ENCODE measurements around the gene KCNK6. TPM values are rescaled to one million over a fixed set of nuclear protein-coding genes. Genes with fewer than 3 reads are reported as not detected.

KCNK6 gene
- total and polyA plus RNA-seq, 2 donors (not counting 3 experiments of a cell fraction or from before 2014, with no cell fraction given): 7.4 to 11.3 TPM

- peaks cover 7% of the 10 kb centered on the region for H3K4me1 ChIP-seq (ENCODE audit: control insufficient read depth, extremely low read depth, insufficient read depth, low read length)
- H3K36me3 ChIP-seq (ENCODE audit: control insufficient read depth in 2 of 2, extremely low read depth in 1 of 2, insufficient read depth in 2 of 2, low read length in 2 of 2): no peaks in the 10 kb centered on the region
- dilution Hi-C loops (cut with MboI; ENCODE audit: extremely low pct_ligation_motif_present, low sequenced_read_pairs): no loop called here
- no peaks in the 10 kb centered on the region for H4K20me1 ChIP-seq (replicated peaks; ENCODE audit: control insufficient read depth, extremely low read depth, insufficient read depth, low read length)
- TF ChIP-seq, protein P1, sequence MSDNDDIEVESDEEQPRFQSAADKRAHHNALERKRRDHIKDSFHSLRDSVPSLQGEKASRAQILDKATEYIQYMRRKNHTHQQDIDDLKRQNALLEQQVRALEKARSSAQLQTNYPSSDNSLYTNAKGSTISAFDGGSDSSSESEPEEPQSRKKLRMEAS (IDR thresholded peaks at IDR 0.05; ENCODE audit: insufficient read depth, insufficient read length): no peak
- TF ChIP-seq POLR2A (IDR thresholded peaks at IDR 0.05; ENCODE audit: low read depth, low read length) (no peak), EZH2 (IDR thresholded peaks at IDR 0.05; ENCODE audit: borderline replicate concordance, low read depth, low read length, severe bottlenecking) (no peak), FOS (IDR thresholded peaks at IDR 0.05; ENCODE audit: borderline replicate concordance, insufficient read depth, low read length) (no peak), GATA2 (IDR thresholded peaks at IDR 0.05; ENCODE audit: insufficient read depth, insufficient read length, low read depth, low read length) (no peak), MYC (IDR thresholded peaks at IDR 0.05; ENCODE audit: low read depth, low read length) (no peak), CTCF (IDR thresholded peaks at IDR 0.05; ENCODE audit: extremely low read depth in 1 of 2, insufficient read depth in 1 of 2, low read depth in 1 of 2, low read length in 2 of 2) (no peak), JUN (IDR thresholded peaks at IDR 0.05; ENCODE audit: borderline replicate concordance, insufficient read depth, insufficient read length, low read depth) (no peak), POLR2AphosphoS5 (IDR thresholded peaks at IDR 0.05; ENCODE audit: insufficient read depth, low read depth, low read length) (no peak)
- no TSS peak for BruUV-seq (replicated peaks)
- DNase-seq (ENCODE audit: low read depth, low spot score): no peak
- no peak overlapping the region for H2AFZ ChIP-seq (ENCODE audit: low read depth, low read length)
- CTCF ChIA-PET: interaction anchor here (1.0 kb wide), 1 partner anchor 55 kb away, joined by 3 read pairs; no protein-coding TSS in a partner anchor
- FAIRE-seq: no peak
- H3K9ac ChIP-seq (replicated peaks; ENCODE audit: extremely low read depth, insufficient read depth, low read length): no peak overlapping the region
- intact Hi-C loops (cut with micrococcal nuclease): no loop called here
- H3K27ac ChIP-seq (ENCODE audit: insufficient read depth, low read depth, low read length): no peak overlapping the region
- H3K9me3 ChIP-seq (replicated peaks; ENCODE audit: control insufficient read depth, insufficient read depth, low read length): no peaks in the 10 kb centered on the region
- POLR2A ChIA-PET: interaction anchor here (0.7 kb wide), 1 partner anchor 29 kb away, joined by 3 read pairs; no protein-coding TSS in a partner anchor
- no peaks in the 10 kb centered on the region for H3K9me1 ChIP-seq (replicated peaks; ENCODE audit: control insufficient read depth, extremely low read depth, insufficient read depth, low read length)
- H3K79me2 ChIP-seq (ENCODE audit: control insufficient read depth, insufficient read depth, low read length): no peaks in the 10 kb centered on the region
- H3K4me3 ChIP-seq (replicated peaks in 1 of 3; ENCODE audit: insufficient read depth in 1 of 3, low read depth in 1 of 3, low read length in 3 of 3): no peak overlapping the region
- H3K27me3 ChIP-seq (ENCODE audit: control insufficient read depth in 2 of 2, insufficient read depth in 2 of 2, low read length in 2 of 2): no peaks in the 10 kb centered on the region
- H3K4me2 ChIP-seq (ENCODE audit: insufficient read depth, low read length): no peak overlapping the region
Measured at GRCh38 chr19:38298821-38299680, 20.6 kb upstream of the KCNK6 start.
